ENCODE measurements around the gene TJAP1. TPM values are rescaled to one million over a fixed set of nuclear protein-coding genes. Genes with fewer than 3 reads are reported as not detected.

The TJAP1 gene
- total RNA-seq, 1 donor from 2014 or later = 12.9 TPM

GRCh38 chr6:43437700-43438099, 39.7 kb upstream of the TJAP1 start:
- Histone ChIP-seq H3K79me2 (ENCODE audit: low read depth) (no peaks in the 10 kb centered on the region), H3K27ac (no peak overlapping the region), H3K4me1 (no peaks in the 10 kb centered on the region), H3K36me3 (no peaks in the 10 kb centered on the region), H3F3A (ENCODE audit: low read depth) (no peaks in the 10 kb centered on the region), H4K20me1 (ENCODE audit: low read depth) (no peaks in the 10 kb centered on the region), H3K4me3 (no peak overlapping the region), H3K4me2 (no peak overlapping the region), H3K27me3 (no peaks in the 10 kb centered on the region), H3K9ac (no peak overlapping the region), H2AFZ (replicated peaks) (no peak overlapping the region), H3K9me3 (ENCODE audit: low read depth) (no peaks in the 10 kb centered on the region)
- Mint-ChIP-seq H3K27ac (no peak overlapping the region), H3K4me3 (no peak overlapping the region), H3K4me1 (peaks cover 8% of the 10 kb centered on the region), H3K36me3 (no peaks in the 10 kb centered on the region), H3K9me3 (no peaks in the 10 kb centered on the region), H3K27me3 (ENCODE audit: insufficient read depth, low read depth) (peaks cover 2% of the 10 kb centered on the region)
- TF ChIP-seq EZH2phosphoT487 (IDR thresholded peaks at IDR 0.05) (no peak), EZH2 (IDR thresholded peaks at IDR 0.05) (no peak)
- DNase-seq (ENCODE audit: low spot score) = no peak

DNA sequence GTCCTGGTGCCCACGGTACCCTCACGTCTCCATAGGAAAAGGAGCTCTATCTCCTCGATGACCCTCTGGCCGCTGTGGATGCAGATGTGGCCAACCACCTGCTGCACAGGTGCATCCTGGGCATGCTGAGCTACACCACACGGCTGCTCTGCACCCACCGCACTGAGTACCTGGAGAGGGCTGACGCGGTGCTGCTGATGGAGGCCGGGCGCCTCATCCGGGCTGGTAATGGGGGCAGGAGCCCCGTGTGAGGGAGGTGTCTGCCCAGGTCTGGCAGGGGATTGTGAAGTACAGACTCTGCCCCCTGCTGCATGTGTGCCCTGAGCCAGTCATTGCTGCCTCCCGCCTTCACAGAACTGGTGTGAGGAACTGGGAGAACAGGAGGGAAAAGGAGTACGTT, 34.4 kb upstream of the TJAP1 start:
- Histone ChIP-seq H4K20me1 (ENCODE audit: low read depth) (no peaks in the 10 kb centered on the region), H3K9me3 (ENCODE audit: low read depth) (no peaks in the 10 kb centered on the region), H3K4me3 (no peak overlapping the region), H3K27me3 (no peaks in the 10 kb centered on the region), H3K4me1 (no peaks in the 10 kb centered on the region), H3K4me2 (no peak overlapping the region), H3F3A (ENCODE audit: low read depth) (no peaks in the 10 kb centered on the region), H3K79me2 (ENCODE audit: low read depth) (no peaks in the 10 kb centered on the region), H3K9ac (no peak overlapping the region), H3K36me3 (no peaks in the 10 kb centered on the region), H2AFZ (replicated peaks) (no peak overlapping the region), H3K27ac (no peak overlapping the region)
- no peaks in the 10 kb centered on the region for H3K4me1 Mint-ChIP-seq
- H3K9me3 Mint-ChIP-seq = no peaks in the 10 kb centered on the region
- H3K27ac Mint-ChIP-seq = no peak overlapping the region
- H3K4me3 Mint-ChIP-seq = no peak overlapping the region
- peaks cover 1% of the 10 kb centered on the region for H3K36me3 Mint-ChIP-seq
- DNase-seq (ENCODE audit: low spot score) = no peak
- H3K27me3 Mint-ChIP-seq (ENCODE audit: insufficient read depth, low read depth) = no peaks in the 10 kb centered on the region
- TF ChIP-seq, protein P1, sequence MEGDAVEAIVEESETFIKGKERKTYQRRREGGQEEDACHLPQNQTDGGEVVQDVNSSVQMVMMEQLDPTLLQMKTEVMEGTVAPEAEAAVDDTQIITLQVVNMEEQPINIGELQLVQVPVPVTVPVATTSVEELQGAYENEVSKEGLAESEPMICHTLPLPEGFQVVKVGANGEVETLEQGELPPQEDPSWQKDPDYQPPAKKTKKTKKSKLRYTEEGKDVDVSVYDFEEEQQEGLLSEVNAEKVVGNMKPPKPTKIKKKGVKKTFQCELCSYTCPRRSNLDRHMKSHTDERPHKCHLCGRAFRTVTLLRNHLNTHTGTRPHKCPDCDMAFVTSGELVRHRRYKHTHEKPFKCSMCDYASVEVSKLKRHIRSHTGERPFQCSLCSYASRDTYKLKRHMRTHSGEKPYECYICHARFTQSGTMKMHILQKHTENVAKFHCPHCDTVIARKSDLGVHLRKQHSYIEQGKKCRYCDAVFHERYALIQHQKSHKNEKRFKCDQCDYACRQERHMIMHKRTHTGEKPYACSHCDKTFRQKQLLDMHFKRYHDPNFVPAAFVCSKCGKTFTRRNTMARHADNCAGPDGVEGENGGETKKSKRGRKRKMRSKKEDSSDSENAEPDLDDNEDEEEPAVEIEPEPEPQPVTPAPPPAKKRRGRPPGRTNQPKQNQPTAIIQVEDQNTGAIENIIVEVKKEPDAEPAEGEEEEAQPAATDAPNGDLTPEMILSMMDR (IDR thresholded peaks at IDR 0.05) = no peak
- TF ChIP-seq EZH2phosphoT487 (IDR thresholded peaks at IDR 0.05) = no peak
- TF ChIP-seq EZH2 (IDR thresholded peaks at IDR 0.05) = no peak

DNA sequence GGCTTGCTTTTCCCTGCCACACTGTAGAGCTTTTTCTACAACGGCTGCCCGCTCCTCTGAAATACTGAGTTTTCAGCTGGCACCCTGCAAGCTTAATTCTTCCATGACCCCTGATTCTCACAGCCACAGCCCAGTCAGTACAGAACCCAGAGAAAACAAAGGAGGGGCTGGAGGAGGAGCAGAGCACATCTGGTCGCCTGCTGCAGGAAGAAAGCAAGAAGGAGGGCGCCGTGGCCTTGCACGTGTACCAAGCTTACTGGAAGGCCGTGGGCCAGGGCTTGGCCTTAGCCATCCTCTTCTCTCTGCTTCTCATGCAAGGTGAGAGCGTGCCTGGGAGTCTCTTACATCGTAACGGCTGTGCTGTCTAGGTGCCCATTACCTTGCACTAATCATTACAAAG, 33.3 kb upstream of the TJAP1 start:
- no peaks in the 10 kb centered on the region for H3F3A ChIP-seq (ENCODE audit: low read depth)
- no peak for DNase-seq (ENCODE audit: low spot score)
- no peaks in the 10 kb centered on the region for H3K9me3 Mint-ChIP-seq
- H3K27ac Mint-ChIP-seq = no peak overlapping the region
- no peaks in the 10 kb centered on the region for H3K79me2 ChIP-seq (ENCODE audit: low read depth)
- H3K27ac ChIP-seq = no peak overlapping the region
- TF ChIP-seq EZH2phosphoT487 (IDR thresholded peaks at IDR 0.05) = no peak
- TF ChIP-seq, protein P1 (IDR thresholded peaks at IDR 0.05) = no peak
- TF ChIP-seq EZH2 (IDR thresholded peaks at IDR 0.05) = no peak
- no peaks in the 10 kb centered on the region for H4K20me1 ChIP-seq (ENCODE audit: low read depth)
- no peak overlapping the region for H3K9ac ChIP-seq
- no peaks in the 10 kb centered on the region for H3K27me3 ChIP-seq
- no peak overlapping the region for H2AFZ ChIP-seq (replicated peaks)
- H3K4me1 ChIP-seq = no peaks in the 10 kb centered on the region
- H3K27me3 Mint-ChIP-seq (ENCODE audit: insufficient read depth, low read depth) = peaks cover 3% of the 10 kb centered on the region
- no peaks in the 10 kb centered on the region for H3K9me3 ChIP-seq (ENCODE audit: low read depth)
- H3K4me2 ChIP-seq = no peak overlapping the region
- H3K36me3 ChIP-seq = no peaks in the 10 kb centered on the region
- no peak overlapping the region for H3K4me3 Mint-ChIP-seq
- H3K36me3 Mint-ChIP-seq = peaks cover 1% of the 10 kb centered on the region
- H3K4me1 Mint-ChIP-seq = no peaks in the 10 kb centered on the region
- no peak overlapping the region for H3K4me3 ChIP-seq

GRCh38 chr6:43444582-43444981, 32.8 kb upstream of the TJAP1 start:
- no peak overlapping the region for H3K4me3 ChIP-seq
- no peak overlapping the region for H3K4me2 ChIP-seq
- DNase-seq (ENCODE audit: low spot score) = no peak
- Mint-ChIP-seq H3K36me3 (peaks cover 1% of the 10 kb centered on the region), H3K4me3 (no peak overlapping the region), H3K9me3 (no peaks in the 10 kb centered on the region), H3K27ac (no peak overlapping the region), H3K4me1 (no peaks in the 10 kb centered on the region), H3K27me3 (ENCODE audit: insufficient read depth, low read depth) (peaks cover 3% of the 10 kb centered on the region)
- H3K27me3 ChIP-seq = no peaks in the 10 kb centered on the region
- no peak overlapping the region for H2AFZ ChIP-seq (replicated peaks)
- no peaks in the 10 kb centered on the region for H3K4me1 ChIP-seq
- no peak overlapping the region for H3K27ac ChIP-seq
- no peaks in the 10 kb centered on the region for H3K79me2 ChIP-seq (ENCODE audit: low read depth)
- no peaks in the 10 kb centered on the region for H3K36me3 ChIP-seq
- H4K20me1 ChIP-seq (ENCODE audit: low read depth) = no peaks in the 10 kb centered on the region
- no peaks in the 10 kb centered on the region for H3F3A ChIP-seq (ENCODE audit: low read depth)
- H3K9ac ChIP-seq = no peak overlapping the region
- no peak for TF ChIP-seq EZH2 (IDR thresholded peaks at IDR 0.05)
- TF ChIP-seq, protein P1 (IDR thresholded peaks at IDR 0.05) = no peak
- H3K9me3 ChIP-seq (ENCODE audit: low read depth) = no peaks in the 10 kb centered on the region

Data from neural progenitor cell (in vitro differentiated cells).